Astrocyte (in vitro differentiated cells and primary cell): ENCODE data around the gene GSTA2. TPM values are rescaled to one million over a fixed set of nuclear protein-coding genes. Genes with fewer than 3 reads are reported as not detected.
"Not testable (repeated sequence)": the region's sequence is repeated elsewhere in the genome, so short reads cannot be mapped to it uniquely, and the experiment has no call there.

Experiments used
- DNase-seq: peaks from one replicate; pipeline ENCODE4 v3.0.0-alpha.2; 2010; ENCODE audit warnings: low read depth
- FAIRE-seq: peaks from 2 replicates; lab custom pipeline; 2011; peaks lifted over from hg19 to GRCh38; lab: Jason Lieb, UNC
- H2AFZ ChIP-seq: 2 replicates; pipeline ENCODE4 v1.6.0; 2012; ENCODE audit warnings: low read depth, low read length, inconsistent platforms
- H3K27ac ChIP-seq: 2 replicates; pipeline ENCODE4 v1.5.1; 2011; ENCODE audit warnings: low read depth, low read length, inconsistent platforms
- H3K27me3 ChIP-seq: 2 replicates; pipeline ENCODE4 v1.6.0; 2011; ENCODE audit warnings: low read length, inconsistent platforms; ENCODE audit not compliant: insufficient read depth
- H3K36me3 ChIP-seq: 2 replicates; pipeline ENCODE4 v1.5.1; 2011; ENCODE audit warnings: low read length, inconsistent platforms; ENCODE audit not compliant: insufficient read depth
- H3K4me1 ChIP-seq: 2 replicates; pipeline ENCODE4 v1.5.1; 2011; ENCODE audit warnings: low read length, inconsistent platforms; ENCODE audit not compliant: insufficient read depth
- H3K4me2 ChIP-seq: 2 replicates; pipeline ENCODE4 v1.6.0; 2012; ENCODE audit warnings: low read length, inconsistent platforms
- H3K4me3 ChIP-seq: 2 replicates; pipeline ENCODE4 v1.5.1; 2011; ENCODE audit warnings: low read depth, mild to moderate bottlenecking, low read length, inconsistent platforms; ENCODE audit not compliant: insufficient read depth
- H3K79me2 ChIP-seq: 2 replicates; pipeline ENCODE4 v1.6.0; 2012; ENCODE audit warnings: mild to moderate bottlenecking, low read length, inconsistent platforms; ENCODE audit not compliant: insufficient read depth
- H3K9ac ChIP-seq: 2 replicates; pipeline ENCODE4 v1.6.0; 2012; ENCODE audit warnings: mild to moderate bottlenecking, low read length, inconsistent platforms
- H3K9me3 ChIP-seq: 2 replicates; pipeline ENCODE4 v1.5.1; 2012; ENCODE audit warnings: low read depth, mild to moderate bottlenecking, low read length, inconsistent platforms; ENCODE audit not compliant: insufficient read depth
- H4K20me1 ChIP-seq: 2 replicates; pipeline ENCODE4 v1.6.0; 2012; ENCODE audit warnings: low read length, inconsistent platforms; ENCODE audit not compliant: insufficient read depth
- H3K27ac Mint-ChIP-seq: one replicate; pipeline ENCODE4 v1.8.0; 2021; ENCODE audit warnings: mild to moderate bottlenecking, mixed read lengths; ENCODE audit not compliant: unreplicated experiment
- H3K27me3 Mint-ChIP-seq: one replicate; pipeline ENCODE4 v1.8.0; 2021; ENCODE audit warnings: low read depth, mixed read lengths; ENCODE audit not compliant: unreplicated experiment
- H3K36me3 Mint-ChIP-seq: one replicate; pipeline ENCODE4 v1.8.0; 2021; ENCODE audit warnings: low read depth, mixed read lengths; ENCODE audit not compliant: unreplicated experiment
- H3K4me1 Mint-ChIP-seq: one replicate; pipeline ENCODE4 v1.8.0; 2021; ENCODE audit warnings: low read depth, mixed read lengths; ENCODE audit not compliant: unreplicated experiment
- H3K4me3 Mint-ChIP-seq: one replicate; pipeline ENCODE4 v1.8.0; 2021; ENCODE audit warnings: mild to moderate bottlenecking, moderate library complexity, mixed read lengths; ENCODE audit not compliant: unreplicated experiment
- H3K9me3 Mint-ChIP-seq: one replicate; pipeline ENCODE4 v1.8.0; 2021; ENCODE audit warnings: mild to moderate bottlenecking, mixed read lengths; ENCODE audit not compliant: unreplicated experiment
- CTCF ChIP-seq: IDR thresholded peaks from 2 replicates; pipeline ENCODE4 v1.5.1; 2011; ENCODE audit warnings: low read depth, mild to moderate bottlenecking, inconsistent platforms, low read length, moderate library complexity; ENCODE audit not compliant: insufficient read depth
- EZH2 ChIP-seq: IDR thresholded peaks from 2 replicates; pipeline ENCODE4 v1.6.1; 2012; ENCODE audit warnings: mild to moderate bottlenecking, low read length, inconsistent platforms; ENCODE audit not compliant: insufficient read depth
- total RNA-seq: library from RNA; stranded (reverse); gene quantifications from 2 replicates; pipeline ENCODE4 v1.2.1, GENCODE V29; 2021

The GSTA2 gene
- total RNA-seq, 1 donor from 2014 or later = not detected

- FAIRE-seq = no peak
- DNase-seq = no peak
- Mint-ChIP-seq H3K36me3 (peaks cover 3% of the 10 kb centered on the region), H3K27me3 (peaks cover 11% of the 10 kb centered on the region), H3K9me3 (peaks cover 16% of the 10 kb centered on the region), H3K4me3 (no peak overlapping the region), H3K27ac (no peak overlapping the region), H3K4me1 (peaks cover 24% of the 10 kb centered on the region)
- peaks cover 9% of the 10 kb centered on the region for H3K4me1 ChIP-seq
- H3K27ac ChIP-seq = no peak overlapping the region
- peaks cover 3% of the 10 kb centered on the region for H3K9me3 ChIP-seq
- TF ChIP-seq CTCF = no peak
- no peak for TF ChIP-seq EZH2
- no peaks in the 10 kb centered on the region for H3K36me3 ChIP-seq
- no peak overlapping the region for H2AFZ ChIP-seq
- H3K4me2 ChIP-seq = no peak overlapping the region
- no peaks in the 10 kb centered on the region for H3K27me3 ChIP-seq
- H3K79me2 ChIP-seq = no peaks in the 10 kb centered on the region
- no peak overlapping the region for H3K4me3 ChIP-seq
- H4K20me1 ChIP-seq = no peaks in the 10 kb centered on the region
- H3K9ac ChIP-seq = no peak overlapping the region
Measured at GRCh38 chr6:52749556-52750152, 13.6 kb downstream of the GSTA2 start.

- not testable (repeated sequence) for H3K4me3 Mint-ChIP-seq, H3K9ac ChIP-seq, H3K4me3 ChIP-seq, H3K36me3 ChIP-seq, H2AFZ ChIP-seq, H3K4me1 ChIP-seq, H4K20me1 ChIP-seq, H3K27ac ChIP-seq, H3K79me2 ChIP-seq, H3K9me3 ChIP-seq, H3K27me3 Mint-ChIP-seq, H3K36me3 Mint-ChIP-seq, H3K27me3 ChIP-seq
- Mint-ChIP-seq H3K9me3 (peaks cover 15% of the 10 kb centered on the region), H3K4me1 (peaks cover 24% of the 10 kb centered on the region), H3K27ac (peak overlapping the region; percentile 97)
- DNase-seq (peak; percentile 67), FAIRE-seq (peak; percentile 97)
- H3K4me2 ChIP-seq = peak overlapping the region; percentile 26
Measured at GRCh38 chr6:52747301-52747700, 16.0 kb downstream of the GSTA2 start.

- H3K9ac ChIP-seq = no peak overlapping the region
- no peak overlapping the region for H3K4me3 ChIP-seq
- H4K20me1 ChIP-seq = no peaks in the 10 kb centered on the region
- peaks cover 2% of the 10 kb centered on the region for H3K27me3 Mint-ChIP-seq
- no peaks in the 10 kb centered on the region for H3K36me3 Mint-ChIP-seq
- no peaks in the 10 kb centered on the region for H3K79me2 ChIP-seq
- peak overlapping the region; percentile 58 for H3K27ac Mint-ChIP-seq
- DNase-seq (peak; percentile 23), FAIRE-seq (peak; percentile 23)
- H3K27ac ChIP-seq = no peak overlapping the region
- peaks cover 2% of the 10 kb centered on the region for H3K27me3 ChIP-seq
- no peak overlapping the region for H2AFZ ChIP-seq
- H3K9me3 Mint-ChIP-seq = peaks cover 6% of the 10 kb centered on the region
- H3K9me3 ChIP-seq = no peaks in the 10 kb centered on the region
- H3K36me3 ChIP-seq = no peaks in the 10 kb centered on the region
- no peak overlapping the region for H3K4me2 ChIP-seq
- H3K4me1 ChIP-seq = peaks cover 9% of the 10 kb centered on the region
- H3K4me3 Mint-ChIP-seq = no peak overlapping the region
- TF ChIP-seq EZH2 = no peak
- no peak for TF ChIP-seq CTCF
- peaks cover 27% of the 10 kb centered on the region for H3K4me1 Mint-ChIP-seq
Measured at GRCh38 chr6:52746213-52746612, 17.1 kb downstream of the GSTA2 start.
